ENCODE measurements around the gene ALAS2.
"Not testable (repeated sequence)": the region's sequence is repeated elsewhere in the genome, so short reads cannot be mapped to it uniquely, and the experiment has no call there.

Gene ALAS2

DNA sequence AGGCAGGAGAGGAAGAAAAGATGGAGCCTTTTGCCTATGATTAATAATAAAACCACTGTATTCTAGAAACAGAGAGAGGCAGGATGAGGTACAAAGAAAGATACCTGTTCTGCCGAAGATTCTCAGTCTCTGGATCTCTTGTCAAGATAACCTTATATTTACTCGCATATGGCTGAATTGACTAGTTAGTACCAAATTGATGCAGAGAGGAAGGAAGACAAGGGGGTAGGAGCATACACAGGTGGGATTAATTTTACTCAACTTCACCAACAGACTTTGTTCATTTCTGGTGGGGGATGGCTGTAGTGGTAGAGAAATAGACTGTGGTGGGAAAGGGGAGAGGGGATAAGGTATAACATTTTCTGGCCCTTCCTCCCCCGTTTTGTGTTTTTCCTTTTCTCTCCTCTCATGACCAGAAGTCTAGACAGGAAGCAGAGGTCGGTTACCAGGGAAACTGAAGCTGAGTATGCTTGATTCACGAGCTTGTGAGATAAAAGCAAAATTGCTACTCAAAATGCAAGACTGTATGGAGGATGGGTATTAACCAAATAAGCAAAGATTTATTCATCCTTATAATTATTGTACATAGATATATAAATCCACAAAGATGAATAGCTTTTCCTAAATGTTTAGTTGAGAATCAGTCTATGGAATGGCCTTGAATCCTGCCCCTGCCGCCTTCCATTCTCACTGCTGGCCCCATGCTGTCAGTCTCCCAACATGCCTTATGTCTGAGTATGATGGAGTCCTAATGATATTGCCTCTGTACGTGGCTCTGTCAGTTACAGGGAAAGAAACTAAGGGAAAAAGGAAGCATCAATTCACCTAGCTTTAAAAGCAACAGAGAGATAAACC lies 26.3 kb upstream of the ALAS2 start:
- Histone ChIP-seq H3K9me3 (ENCODE audit: severe bottlenecking) (no peaks in the 10 kb centered on the region), H3K27me3 (ENCODE audit: insufficient read depth, low read depth, severe bottlenecking) (peaks cover 42% of the 10 kb centered on the region), H3K27ac (no peak overlapping the region), H3K36me3 (no peaks in the 10 kb centered on the region), H3K4me3 (ENCODE audit: low read depth, low read length) (no peak overlapping the region)
- TF ChIP-seq CTCF (IDR thresholded peaks at IDR 0.05; ENCODE audit: low read depth, low read length), result no peak
- DNase-seq, result no peak

- not testable (repeated sequence) for H3K9me3 ChIP-seq (ENCODE audit: severe bottlenecking)
These were observed 19.8 kb upstream of the ALAS2 start for GRCh38 chrX:55050599-55050998.

GRCh38 chrX:55041514-55041913 lies 10.7 kb upstream of the ALAS2 start:
- no peak overlapping the region for H3K27ac ChIP-seq
- H3K4me3 ChIP-seq (ENCODE audit: low read depth, low read length), result no peak overlapping the region
- H3K27me3 ChIP-seq (ENCODE audit: insufficient read depth, low read depth, severe bottlenecking), result peaks cover 31% of the 10 kb centered on the region
- H3K36me3 ChIP-seq, result no peaks in the 10 kb centered on the region
- DNase-seq, result no peak
- TF ChIP-seq CTCF (IDR thresholded peaks at IDR 0.05; ENCODE audit: low read depth, low read length), result no peak
- H3K9me3 ChIP-seq (ENCODE audit: severe bottlenecking), result no peaks in the 10 kb centered on the region

More at GRCh38 chrX:55050599-55050998, 19.8 kb upstream of the ALAS2 start:
- H3K4me3 ChIP-seq (ENCODE audit: low read depth, low read length); H3K27ac ChIP-seq; DNase-seq; H3K36me3 ChIP-seq: not testable (repeated sequence)
- H3K27me3 ChIP-seq (ENCODE audit: insufficient read depth, low read depth, severe bottlenecking), result peaks cover 23% of the 10 kb centered on the region

- no peak for TF ChIP-seq CTCF (IDR thresholded peaks at IDR 0.05; ENCODE audit: low read depth, low read length)
- Histone ChIP-seq H3K27me3 (ENCODE audit: insufficient read depth, low read depth, severe bottlenecking) (peaks cover 25% of the 10 kb centered on the region), H3K4me3 (ENCODE audit: low read depth, low read length) (no peak overlapping the region), H3K9me3 (ENCODE audit: severe bottlenecking) (no peaks in the 10 kb centered on the region), H3K27ac (no peak overlapping the region), H3K36me3 (no peaks in the 10 kb centered on the region)
- DNase-seq, result no peak
These were observed 8.7 kb upstream of the ALAS2 start for GRCh38 chrX:55039471-55039870.

GRCh38 chrX:55033429-55033828 lies 2.7 kb upstream of the ALAS2 start:
- Histone ChIP-seq H3K27me3 (ENCODE audit: insufficient read depth, low read depth, severe bottlenecking) (peaks cover 20% of the 10 kb centered on the region), H3K36me3 (no peaks in the 10 kb centered on the region), H3K4me3 (ENCODE audit: low read depth, low read length) (no peak overlapping the region), H3K27ac (no peak overlapping the region), H3K9me3 (ENCODE audit: severe bottlenecking) (no peaks in the 10 kb centered on the region)
- TF ChIP-seq CTCF (IDR thresholded peaks at IDR 0.05; ENCODE audit: low read depth, low read length), result no peak
- no peak for DNase-seq

- Histone ChIP-seq H3K36me3 (no peaks in the 10 kb centered on the region), H3K27me3 (ENCODE audit: insufficient read depth, low read depth, severe bottlenecking) (peaks cover 33% of the 10 kb centered on the region)
- no peak for DNase-seq
These were observed 1.5 kb downstream of the ALAS2 start for GRCh38 chrX:55029291-55029690.

More at GRCh38 chrX:55029291-55029690, 1.5 kb downstream of the ALAS2 start:
- no peak overlapping the region for H3K4me3 ChIP-seq (ENCODE audit: low read depth, low read length)
- no peaks in the 10 kb centered on the region for H3K9me3 ChIP-seq (ENCODE audit: severe bottlenecking)
- H3K27ac ChIP-seq, result no peak overlapping the region
- TF ChIP-seq CTCF (IDR thresholded peaks at IDR 0.05; ENCODE audit: low read depth, low read length), result no peak

Data from WERI-Rb-1 (cell line).